GM18499 (cell line): Measurements from ENCODE around the gene ZSWIM1.
"Not testable (repeated sequence)": the region's sequence is repeated elsewhere in the genome, so short reads cannot be mapped to it uniquely, and the experiment has no call there.

Source experiments
- ATAC-seq: cut with Tn5 transposase; IDR thresholded peaks from one replicate; pipeline ENCODE4 v1.9.1; 2021; ENCODE audit warnings: moderate number of reproducible peaks; ENCODE audit not compliant: insufficient read depth, unreplicated experiment

Gene ZSWIM1

GRCh38 chr20:45886590-45887345 is 5.7 kb downstream of the ZSWIM1 start:
- no peak for ATAC-seq

- no peak for ATAC-seq
Measured at GRCh38 chr20:45887346-45887715, 6.3 kb downstream of the ZSWIM1 start, which contains the start of gene SPATA25. Gene SPATA25, minus strand, starts transcription at chr20:45887622. Its CDS starts 32 bp downstream, at chr20:45887590.

GRCh38 chr20:45888681-45889080 is 7.7 kb downstream of the ZSWIM1 start:
- ATAC-seq, result no peak

- ATAC-seq, result no peak
Measured at GRCh38 chr20:45890077-45890984, 9.3 kb downstream of the ZSWIM1 start.

GRCh38 chr20:45890985-45891983 is 10.3 kb downstream of the ZSWIM1 start, which contains the start of the genes CTSA and NEURL2:
Gene CTSA, plus strand, starts transcription at chr20:45891335. Its CDS starts 234 bp downstream, at chr20:45891569.
Gene NEURL2, minus strand, starts transcription at chr20:45891208. Its CDS starts 217 bp downstream, at chr20:45890991.
- no peak for ATAC-seq

- no peak for ATAC-seq
Measured at GRCh38 chr20:45892049-45892825, 11.2 kb downstream of the ZSWIM1 start.

GRCh38 chr20:45892828-45893500 is 11.9 kb downstream of the ZSWIM1 start:
- ATAC-seq, result no peak

GRCh38 chr20:45893831-45894230 is 12.8 kb downstream of the ZSWIM1 start:
- no peak for ATAC-seq

- no peak for ATAC-seq
Measured at GRCh38 chr20:45894797-45895196, 13.8 kb downstream of the ZSWIM1 start.

GRCh38 chr20:45896641-45897161 is 15.7 kb downstream of the ZSWIM1 start:
- no peak for ATAC-seq

GRCh38 chr20:45897289-45897688 is 16.3 kb downstream of the ZSWIM1 start:
- ATAC-seq, result no peak

GRCh38 chr20:45897692-45898091 is 16.7 kb downstream of the ZSWIM1 start:
- no peak for ATAC-seq

- no peak for ATAC-seq
Measured at GRCh38 chr20:45898285-45898684, 17.3 kb downstream of the ZSWIM1 start.

- ATAC-seq, result no peak
Measured at GRCh38 chr20:45899046-45899835, 18.2 kb downstream of the ZSWIM1 start.

- not testable (repeated sequence) for ATAC-seq
Measured at GRCh38 chr20:45901332-45901731, 20.3 kb downstream of the ZSWIM1 start.

- ATAC-seq, result no peak
Measured at GRCh38 chr20:45902199-45902701, 21.2 kb downstream of the ZSWIM1 start.
